ENCODE data around the gene ACTBL2. TPM values are rescaled to one million over a fixed set of nuclear protein-coding genes. Genes with fewer than 3 reads are reported as not detected.

ACTBL2 gene
- total RNA-seq, 1 experiment from 2014 or later: not detected

DNA sequence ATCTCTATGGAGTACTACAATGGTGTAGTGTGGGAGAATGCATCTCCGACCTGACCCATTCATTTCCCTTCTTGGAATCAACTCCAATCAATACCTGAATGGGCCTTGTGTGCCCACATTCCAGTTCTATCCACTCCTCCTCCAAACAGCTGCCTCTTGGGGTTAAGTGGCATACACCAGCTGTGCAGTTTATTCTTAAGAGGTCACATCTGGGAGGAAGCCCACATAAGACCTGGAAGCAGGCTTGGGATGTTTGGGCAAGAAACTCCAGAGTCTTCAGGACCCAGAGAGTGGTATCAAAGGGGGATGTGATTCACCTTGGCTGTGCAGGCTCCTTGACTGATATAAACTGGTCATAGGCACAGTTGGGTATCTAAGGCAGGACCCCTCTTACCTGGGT is 46.0 kb downstream of the ACTBL2 start:
- intact Hi-C loops (cut with micrococcal nuclease): no loop called here
- TF ChIP-seq, protein P1, sequence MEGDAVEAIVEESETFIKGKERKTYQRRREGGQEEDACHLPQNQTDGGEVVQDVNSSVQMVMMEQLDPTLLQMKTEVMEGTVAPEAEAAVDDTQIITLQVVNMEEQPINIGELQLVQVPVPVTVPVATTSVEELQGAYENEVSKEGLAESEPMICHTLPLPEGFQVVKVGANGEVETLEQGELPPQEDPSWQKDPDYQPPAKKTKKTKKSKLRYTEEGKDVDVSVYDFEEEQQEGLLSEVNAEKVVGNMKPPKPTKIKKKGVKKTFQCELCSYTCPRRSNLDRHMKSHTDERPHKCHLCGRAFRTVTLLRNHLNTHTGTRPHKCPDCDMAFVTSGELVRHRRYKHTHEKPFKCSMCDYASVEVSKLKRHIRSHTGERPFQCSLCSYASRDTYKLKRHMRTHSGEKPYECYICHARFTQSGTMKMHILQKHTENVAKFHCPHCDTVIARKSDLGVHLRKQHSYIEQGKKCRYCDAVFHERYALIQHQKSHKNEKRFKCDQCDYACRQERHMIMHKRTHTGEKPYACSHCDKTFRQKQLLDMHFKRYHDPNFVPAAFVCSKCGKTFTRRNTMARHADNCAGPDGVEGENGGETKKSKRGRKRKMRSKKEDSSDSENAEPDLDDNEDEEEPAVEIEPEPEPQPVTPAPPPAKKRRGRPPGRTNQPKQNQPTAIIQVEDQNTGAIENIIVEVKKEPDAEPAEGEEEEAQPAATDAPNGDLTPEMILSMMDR (IDR thresholded peaks at IDR 0.05; ENCODE audit: unreplicated experiment): no peak
- no peaks in the 10 kb centered on the region for H3K27me3 Mint-ChIP-seq (ENCODE audit: insufficient read depth, unreplicated experiment)
- H3K36me3 Mint-ChIP-seq (ENCODE audit: insufficient read depth, unreplicated experiment): no peaks in the 10 kb centered on the region
- CTCF ChIA-PET: no interaction called here
- no TSS peak for BruUV-seq (replicated peaks)
- H3K27ac Mint-ChIP-seq (ENCODE audit: low read depth, unreplicated experiment): no peak overlapping the region
- DNase-seq (ENCODE audit: unreplicated experiment): no peak
- no peak overlapping the region for H3K4me3 Mint-ChIP-seq (ENCODE audit: unreplicated experiment)
- H3K4me1 Mint-ChIP-seq (ENCODE audit: insufficient read depth, unreplicated experiment): peaks cover 39% of the 10 kb centered on the region
- H3K9me3 Mint-ChIP-seq (ENCODE audit: unreplicated experiment): no peaks in the 10 kb centered on the region
- POLR2A ChIA-PET: interaction anchor here (1.0 kb wide), 1 partner anchor 17 kb away, joined by 3 read pairs; no protein-coding TSS in a partner anchor

DNA sequence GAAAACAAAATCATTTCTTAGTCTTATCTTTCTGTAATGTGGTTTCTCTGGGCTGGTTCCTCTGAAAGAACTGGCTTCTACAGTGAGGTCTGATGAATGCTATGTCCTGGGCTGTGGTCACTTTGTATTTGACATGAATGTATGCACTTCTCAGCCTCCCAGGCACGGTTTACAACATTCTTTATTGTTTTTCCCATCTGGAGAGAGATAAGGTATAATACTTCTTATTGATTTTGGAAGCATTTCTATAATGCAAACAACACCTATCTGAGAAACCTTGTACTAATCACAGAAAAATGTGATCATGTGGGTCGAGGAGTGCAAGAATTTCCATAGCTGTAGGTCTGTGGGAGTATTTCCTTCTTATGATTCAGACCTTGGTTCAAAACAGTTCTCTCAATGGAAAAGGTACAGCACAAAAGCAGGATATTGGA is 46.9 kb downstream of the ACTBL2 start:
- no TSS peak for BruUV-seq (replicated peaks)
- no peaks in the 10 kb centered on the region for H3K36me3 Mint-ChIP-seq (ENCODE audit: insufficient read depth, unreplicated experiment)
- peak; percentile 59 for DNase-seq (ENCODE audit: unreplicated experiment)
- CTCF ChIA-PET: interaction anchor here (0.8 to 1.0 kb wide), 3 partner anchors 19 to 920 kb away, joined by 3 read pairs; no protein-coding TSS in a partner anchor
- H3K27ac Mint-ChIP-seq (ENCODE audit: low read depth, unreplicated experiment): peak overlapping the region; percentile 32
- intact Hi-C loops (cut with micrococcal nuclease): no loop called here
- peaks cover 32% of the 10 kb centered on the region for H3K4me1 Mint-ChIP-seq (ENCODE audit: insufficient read depth, unreplicated experiment)
- H3K27me3 Mint-ChIP-seq (ENCODE audit: insufficient read depth, unreplicated experiment): no peaks in the 10 kb centered on the region
- H3K9me3 Mint-ChIP-seq (ENCODE audit: unreplicated experiment): no peaks in the 10 kb centered on the region
- no peak overlapping the region for H3K4me3 Mint-ChIP-seq (ENCODE audit: unreplicated experiment)
- TF ChIP-seq, protein P1 (IDR thresholded peaks at IDR 0.05; ENCODE audit: unreplicated experiment): no peak
- POLR2A ChIA-PET: interaction anchor here (1.0 to 1.5 kb wide), 2 partner anchors 18 to 60 kb away, joined by 3 read pairs; no protein-coding TSS in a partner anchor

DNA sequence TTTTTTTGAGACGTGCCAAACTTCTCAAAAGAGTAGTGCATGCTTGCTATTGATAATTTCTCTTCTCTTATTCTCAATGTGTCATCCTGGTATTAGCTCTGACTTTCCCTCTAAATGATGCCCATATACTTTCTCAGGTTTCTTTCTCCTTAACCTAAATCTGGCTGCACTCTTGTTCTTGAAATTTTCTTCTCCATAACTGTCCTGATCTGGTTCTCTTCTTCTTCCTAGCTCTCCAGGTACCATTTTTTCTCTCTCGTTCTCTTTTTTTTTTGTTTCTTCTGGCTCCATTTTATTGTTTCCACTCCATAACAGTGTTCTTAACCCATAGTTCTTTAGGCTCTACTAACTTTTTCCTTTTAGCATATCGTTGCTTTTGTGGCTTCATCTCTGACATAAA is 47.9 kb downstream of the ACTBL2 start:
- intact Hi-C loops (cut with micrococcal nuclease): no loop called here
- no peak for DNase-seq (ENCODE audit: unreplicated experiment)
- ChIA-PET CTCF (interaction anchor here (0.6 to 1.3 kb wide), 7 partner anchors 18 to 877 kb away, joined by 3 to 9 read pairs (median 3); no protein-coding TSS in a partner anchor), POLR2A (interaction anchor here (1.5 kb wide), 1 partner anchor 61 kb away, joined by 3 read pairs; no protein-coding TSS in a partner anchor)
- Mint-ChIP-seq H3K27me3 (ENCODE audit: insufficient read depth, unreplicated experiment) (no peaks in the 10 kb centered on the region), H3K9me3 (ENCODE audit: unreplicated experiment) (no peaks in the 10 kb centered on the region), H3K27ac (ENCODE audit: low read depth, unreplicated experiment) (no peak overlapping the region), H3K4me1 (ENCODE audit: insufficient read depth, unreplicated experiment) (peaks cover 31% of the 10 kb centered on the region), H3K4me3 (ENCODE audit: unreplicated experiment) (no peak overlapping the region), H3K36me3 (ENCODE audit: insufficient read depth, unreplicated experiment) (no peaks in the 10 kb centered on the region)
- TF ChIP-seq, protein P1 (IDR thresholded peaks at IDR 0.05; ENCODE audit: unreplicated experiment): no peak
- BruUV-seq (replicated peaks): no TSS peak

DNA sequence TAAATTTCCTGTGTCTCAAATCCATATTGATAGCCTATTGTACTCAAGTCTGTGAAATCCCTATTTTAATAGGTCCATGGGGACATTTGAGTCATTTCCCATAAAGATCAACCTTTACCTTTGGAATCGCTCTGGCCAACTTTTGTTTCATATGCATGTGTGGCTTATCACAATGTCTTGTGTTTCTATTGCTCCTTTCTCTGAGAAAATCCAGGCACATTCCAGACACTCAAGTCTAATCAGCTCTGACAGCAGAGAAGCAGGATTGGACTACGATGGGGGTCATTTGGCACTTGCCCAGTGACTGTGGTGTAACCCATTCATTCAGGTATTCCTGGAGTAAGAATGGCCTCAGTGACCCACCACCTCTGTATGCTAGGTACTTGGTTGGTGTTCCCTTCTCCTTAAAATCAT is 48.4 kb downstream of the ACTBL2 start:
- DNase-seq (ENCODE audit: unreplicated experiment): no peak
- Mint-ChIP-seq H3K27ac (ENCODE audit: low read depth, unreplicated experiment) (no peak overlapping the region), H3K4me3 (ENCODE audit: unreplicated experiment) (no peak overlapping the region), H3K4me1 (ENCODE audit: insufficient read depth, unreplicated experiment) (peaks cover 27% of the 10 kb centered on the region), H3K9me3 (ENCODE audit: unreplicated experiment) (no peaks in the 10 kb centered on the region), H3K27me3 (ENCODE audit: insufficient read depth, unreplicated experiment) (no peaks in the 10 kb centered on the region), H3K36me3 (ENCODE audit: insufficient read depth, unreplicated experiment) (no peaks in the 10 kb centered on the region)
- TF ChIP-seq, protein P1 (IDR thresholded peaks at IDR 0.05; ENCODE audit: unreplicated experiment): no peak
- no TSS peak for BruUV-seq (replicated peaks)
- POLR2A ChIA-PET: no interaction called here
- intact Hi-C loops (cut with micrococcal nuclease): no loop called here
- CTCF ChIA-PET: interaction anchor here (0.5 to 1.3 kb wide), 8 partner anchors 21 to 1114 kb away, joined by 3 to 9 read pairs (median 3); no protein-coding TSS in a partner anchor

All from MCF 10A (cell line).